ENCODE data around the gene BSPH1.

Gene BSPH1, protein sequence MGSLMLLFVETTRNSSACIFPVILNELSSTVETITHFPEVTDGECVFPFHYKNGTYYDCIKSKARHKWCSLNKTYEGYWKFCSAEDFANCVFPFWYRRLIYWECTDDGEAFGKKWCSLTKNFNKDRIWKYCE

DNA sequence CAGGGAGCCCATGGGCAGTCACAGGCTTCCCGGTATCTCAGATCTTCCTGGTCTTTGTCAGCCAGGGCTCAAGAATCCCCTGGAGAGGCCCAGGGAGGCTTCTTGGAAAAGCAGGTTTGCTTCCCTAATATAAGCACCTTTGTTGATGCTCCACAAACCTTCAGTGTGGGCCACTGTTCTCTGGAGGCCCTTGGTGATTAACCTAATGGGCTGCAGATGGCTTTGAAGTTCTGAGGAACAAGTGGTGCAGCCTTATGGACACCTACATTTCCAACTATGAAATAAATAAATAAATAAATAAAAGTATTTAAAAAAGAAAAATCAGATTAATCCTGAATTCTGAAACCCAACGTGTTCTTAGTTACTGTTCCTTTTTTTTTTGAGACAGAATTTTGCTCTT, at the start of gene BSPH1:
Gene BSPH1 (minus strand): TSS at position 101 of the 400 bp plus-strand sequence. CDS start 89 bp downstream, at position 12.
- TF ChIP-seq EZH2 (optimal IDR thresholded peaks at IDR 0.05; ENCODE audit: low read depth, low read length) = no peak
- no peak for TF ChIP-seq EZH2phosphoT487 (IDR thresholded peaks at IDR 0.05; ENCODE audit: low read length)
- TF ChIP-seq, protein P1, sequence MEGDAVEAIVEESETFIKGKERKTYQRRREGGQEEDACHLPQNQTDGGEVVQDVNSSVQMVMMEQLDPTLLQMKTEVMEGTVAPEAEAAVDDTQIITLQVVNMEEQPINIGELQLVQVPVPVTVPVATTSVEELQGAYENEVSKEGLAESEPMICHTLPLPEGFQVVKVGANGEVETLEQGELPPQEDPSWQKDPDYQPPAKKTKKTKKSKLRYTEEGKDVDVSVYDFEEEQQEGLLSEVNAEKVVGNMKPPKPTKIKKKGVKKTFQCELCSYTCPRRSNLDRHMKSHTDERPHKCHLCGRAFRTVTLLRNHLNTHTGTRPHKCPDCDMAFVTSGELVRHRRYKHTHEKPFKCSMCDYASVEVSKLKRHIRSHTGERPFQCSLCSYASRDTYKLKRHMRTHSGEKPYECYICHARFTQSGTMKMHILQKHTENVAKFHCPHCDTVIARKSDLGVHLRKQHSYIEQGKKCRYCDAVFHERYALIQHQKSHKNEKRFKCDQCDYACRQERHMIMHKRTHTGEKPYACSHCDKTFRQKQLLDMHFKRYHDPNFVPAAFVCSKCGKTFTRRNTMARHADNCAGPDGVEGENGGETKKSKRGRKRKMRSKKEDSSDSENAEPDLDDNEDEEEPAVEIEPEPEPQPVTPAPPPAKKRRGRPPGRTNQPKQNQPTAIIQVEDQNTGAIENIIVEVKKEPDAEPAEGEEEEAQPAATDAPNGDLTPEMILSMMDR (IDR thresholded peaks at IDR 0.05; ENCODE audit: low read length) = no peak
- Histone ChIP-seq H3K9me2 (replicated peaks; ENCODE audit: insufficient read depth, low read length) (no peaks in the 10 kb centered on the region), H3K79me2 (ENCODE audit: low read length) (no peaks in the 10 kb centered on the region), H4K20me1 (ENCODE audit: insufficient read depth, low read length) (no peaks in the 10 kb centered on the region), H3K9ac (ENCODE audit: low read length) (no peak within 1 kb of the TSS), H3K27me3 (replicated peaks; ENCODE audit: insufficient read depth, low read length) (peaks cover 91% of the 10 kb centered on the region), H3K4me1 (ENCODE audit: low read length) (no peaks in the 10 kb centered on the region), H3K36me3 (replicated peaks; ENCODE audit: insufficient read depth, low read length) (no peaks in the 10 kb centered on the region), H3K27ac (ENCODE audit: low read length) (no peak within 1 kb of the TSS), H3K4me2 (ENCODE audit: low read depth, low read length) (no peak within 1 kb of the TSS), H3K4me3 (ENCODE audit: low read length) (no peak within 1 kb of the TSS), H3F3A (ENCODE audit: insufficient read depth, low read length) (no peaks in the 10 kb centered on the region), H2AFZ (ENCODE audit: low read length) (no peak within 1 kb of the TSS), H3K9me3 (replicated peaks; ENCODE audit: insufficient read depth, low read length) (no peaks in the 10 kb centered on the region)
- no peak for DNase-seq

DNA sequence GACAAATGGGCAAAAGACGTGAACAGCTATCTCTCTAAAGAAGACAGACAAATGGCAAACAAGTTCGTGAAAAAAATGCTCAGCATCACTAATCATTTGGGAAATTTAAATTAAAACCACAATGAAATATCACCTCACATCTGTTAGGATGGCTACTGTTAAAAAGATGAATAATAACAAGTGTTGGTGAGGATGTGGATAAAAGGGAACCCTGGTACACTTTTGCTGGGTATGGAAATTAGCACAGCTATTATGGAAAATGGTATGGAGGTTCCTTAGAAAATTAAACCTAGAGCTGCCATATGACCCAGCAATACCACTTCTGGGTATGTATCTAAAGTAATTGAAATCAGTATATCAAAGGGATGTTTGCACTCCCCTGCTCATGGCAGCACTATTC, 44.8 kb upstream of the BSPH1 start:
- Histone ChIP-seq H3K27me3 (replicated peaks; ENCODE audit: insufficient read depth, low read length) (peaks cover 94% of the 10 kb centered on the region), H3F3A (ENCODE audit: insufficient read depth, low read length) (no peaks in the 10 kb centered on the region), H3K79me2 (ENCODE audit: low read length) (no peaks in the 10 kb centered on the region), H3K9me3 (replicated peaks; ENCODE audit: insufficient read depth, low read length) (no peaks in the 10 kb centered on the region), H3K4me3 (ENCODE audit: low read length) (no peak overlapping the region), H3K9ac (ENCODE audit: low read length) (no peak overlapping the region), H3K4me2 (ENCODE audit: low read depth, low read length) (no peak overlapping the region), H3K4me1 (ENCODE audit: low read length) (no peaks in the 10 kb centered on the region), H4K20me1 (ENCODE audit: insufficient read depth, low read length) (no peaks in the 10 kb centered on the region), H2AFZ (ENCODE audit: low read length) (no peak overlapping the region), H3K36me3 (replicated peaks; ENCODE audit: insufficient read depth, low read length) (no peaks in the 10 kb centered on the region), H3K9me2 (replicated peaks; ENCODE audit: insufficient read depth, low read length) (no peaks in the 10 kb centered on the region), H3K27ac (ENCODE audit: low read length) (no peak overlapping the region)
- DNase-seq = no peak
- TF ChIP-seq EZH2 (optimal IDR thresholded peaks at IDR 0.05; ENCODE audit: low read depth, low read length) = no peak
- no peak for TF ChIP-seq EZH2phosphoT487 (IDR thresholded peaks at IDR 0.05; ENCODE audit: low read length)
- TF ChIP-seq, protein P1 (IDR thresholded peaks at IDR 0.05; ENCODE audit: low read length) = no peak

DNA sequence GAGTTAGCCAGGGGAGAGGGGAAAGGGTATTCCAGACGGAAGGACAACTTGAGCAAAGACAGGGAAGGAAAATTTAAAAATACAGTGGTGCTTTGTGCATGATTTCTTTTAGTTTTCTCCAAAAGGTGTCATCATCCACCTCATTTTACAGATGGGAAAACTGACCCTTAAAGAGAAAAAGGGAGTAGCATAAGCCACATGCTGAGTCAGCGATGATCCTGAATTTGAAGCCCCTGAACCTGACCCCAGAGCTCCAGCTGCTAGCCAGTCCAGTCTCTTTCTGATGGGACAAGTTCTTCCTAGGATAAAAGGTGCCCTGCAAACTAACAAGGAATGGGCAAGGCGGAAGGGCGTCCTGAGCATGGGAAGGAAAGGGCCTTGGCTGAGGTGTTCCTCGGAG, 41.6 kb upstream of the BSPH1 start:
- Histone ChIP-seq H2AFZ (ENCODE audit: low read length) (no peak overlapping the region), H3K36me3 (replicated peaks; ENCODE audit: insufficient read depth, low read length) (no peaks in the 10 kb centered on the region), H3K27ac (ENCODE audit: low read length) (no peak overlapping the region), H3K27me3 (replicated peaks; ENCODE audit: insufficient read depth, low read length) (peaks cover 90% of the 10 kb centered on the region), H3K9me3 (replicated peaks; ENCODE audit: insufficient read depth, low read length) (no peaks in the 10 kb centered on the region), H3F3A (ENCODE audit: insufficient read depth, low read length) (no peaks in the 10 kb centered on the region), H3K4me1 (ENCODE audit: low read length) (no peaks in the 10 kb centered on the region), H3K79me2 (ENCODE audit: low read length) (no peaks in the 10 kb centered on the region), H4K20me1 (ENCODE audit: insufficient read depth, low read length) (no peaks in the 10 kb centered on the region), H3K4me3 (ENCODE audit: low read length) (no peak overlapping the region), H3K9ac (ENCODE audit: low read length) (no peak overlapping the region), H3K4me2 (ENCODE audit: low read depth, low read length) (no peak overlapping the region), H3K9me2 (replicated peaks; ENCODE audit: insufficient read depth, low read length) (no peaks in the 10 kb centered on the region)
- DNase-seq = no peak
- TF ChIP-seq EZH2phosphoT487 (IDR thresholded peaks at IDR 0.05; ENCODE audit: low read length) (no peak), EZH2 (optimal IDR thresholded peaks at IDR 0.05; ENCODE audit: low read depth, low read length) (no peak)
- TF ChIP-seq, protein P1 (IDR thresholded peaks at IDR 0.05; ENCODE audit: low read length) = no peak

Data from MM.1S (cell line).